ENCODE results near the gene PDX1.
A peak's percentile ranks its signal among the peaks of the same experiment; 100 is the strongest.

Gene PDX1

DNA sequence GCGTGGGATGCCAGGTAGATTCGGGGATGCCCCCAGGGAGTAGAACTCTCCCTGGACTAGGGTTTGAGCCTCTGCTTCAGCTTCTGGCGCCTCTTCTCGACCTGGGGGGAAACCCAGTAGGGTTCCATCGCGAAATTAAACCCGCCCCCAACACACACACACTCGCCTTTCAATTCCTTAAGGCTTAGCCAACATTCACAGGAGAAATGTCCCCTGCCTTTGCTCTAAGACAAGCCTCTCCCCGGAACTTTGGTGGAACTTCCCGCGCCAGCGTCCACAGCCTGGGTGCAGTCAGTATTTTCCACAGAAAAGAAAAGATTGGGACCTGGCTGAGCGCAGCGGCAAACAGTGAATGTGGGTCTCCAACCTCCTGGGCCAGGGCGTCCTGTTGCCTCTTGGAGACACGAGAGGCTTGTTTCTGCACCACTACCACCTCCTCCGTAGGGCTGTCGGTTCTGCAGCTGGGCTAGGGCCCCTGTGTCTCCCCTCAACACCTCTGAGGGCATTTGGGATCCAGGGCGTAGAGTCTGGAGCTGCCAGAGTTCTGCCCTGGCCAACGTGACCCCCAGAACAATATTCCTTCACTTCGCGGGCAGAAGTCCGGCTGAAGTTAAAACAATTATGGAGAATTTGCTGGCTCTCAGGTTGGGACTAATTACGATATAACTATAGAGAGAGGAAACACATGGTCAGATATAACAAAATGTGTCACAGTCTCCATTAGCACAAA, 3.2 kb downstream of the PDX1 start:
- DNase-seq = no peak

DNA sequence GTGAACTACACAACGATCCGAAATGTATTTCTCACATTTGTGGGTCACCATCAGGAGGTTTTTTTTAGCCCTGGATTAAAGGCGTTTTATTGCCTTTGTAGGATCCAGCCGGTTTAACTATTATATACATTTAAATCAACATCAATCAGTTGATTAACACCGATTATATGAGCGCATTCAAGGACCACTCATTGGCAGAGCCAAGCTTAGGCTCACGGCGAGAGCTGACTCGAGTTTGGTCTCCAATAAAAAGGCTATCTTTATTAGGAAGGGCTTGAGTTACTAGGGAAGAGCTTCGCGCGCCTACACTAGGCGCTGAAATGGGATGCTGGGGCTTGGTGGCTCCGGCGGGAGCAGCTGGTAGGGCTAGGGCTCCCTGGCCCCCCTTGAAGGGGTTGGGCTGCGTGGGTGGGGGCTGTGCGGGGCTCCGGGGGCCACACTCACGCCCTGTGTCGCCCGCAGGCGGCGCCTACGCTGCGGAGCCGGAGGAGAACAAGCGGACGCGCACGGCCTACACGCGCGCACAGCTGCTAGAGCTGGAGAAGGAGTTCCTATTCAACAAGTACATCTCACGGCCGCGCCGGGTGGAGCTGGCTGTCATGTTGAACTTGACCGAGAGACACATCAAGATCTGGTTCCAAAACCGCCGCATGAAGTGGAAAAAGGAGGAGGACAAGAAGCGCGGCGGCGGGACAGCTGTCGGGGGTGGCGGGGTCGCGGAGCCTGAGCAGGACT, 4.2 kb downstream of the PDX1 start:
- DNase-seq = no peak

DNA sequence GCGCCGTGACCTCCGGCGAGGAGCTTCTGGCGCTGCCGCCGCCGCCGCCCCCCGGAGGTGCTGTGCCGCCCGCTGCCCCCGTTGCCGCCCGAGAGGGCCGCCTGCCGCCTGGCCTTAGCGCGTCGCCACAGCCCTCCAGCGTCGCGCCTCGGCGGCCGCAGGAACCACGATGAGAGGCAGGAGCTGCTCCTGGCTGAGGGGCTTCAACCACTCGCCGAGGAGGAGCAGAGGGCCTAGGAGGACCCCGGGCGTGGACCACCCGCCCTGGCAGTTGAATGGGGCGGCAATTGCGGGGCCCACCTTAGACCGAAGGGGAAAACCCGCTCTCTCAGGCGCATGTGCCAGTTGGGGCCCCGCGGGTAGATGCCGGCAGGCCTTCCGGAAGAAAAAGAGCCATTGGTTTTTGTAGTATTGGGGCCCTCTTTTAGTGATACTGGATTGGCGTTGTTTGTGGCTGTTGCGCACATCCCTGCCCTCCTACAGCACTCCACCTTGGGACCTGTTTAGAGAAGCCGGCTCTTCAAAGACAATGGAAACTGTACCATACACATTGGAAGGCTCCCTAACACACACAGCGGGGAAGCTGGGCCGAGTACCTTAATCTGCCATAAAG, 4.8 kb downstream of the PDX1 start:
- DNase-seq = no peak

DNA sequence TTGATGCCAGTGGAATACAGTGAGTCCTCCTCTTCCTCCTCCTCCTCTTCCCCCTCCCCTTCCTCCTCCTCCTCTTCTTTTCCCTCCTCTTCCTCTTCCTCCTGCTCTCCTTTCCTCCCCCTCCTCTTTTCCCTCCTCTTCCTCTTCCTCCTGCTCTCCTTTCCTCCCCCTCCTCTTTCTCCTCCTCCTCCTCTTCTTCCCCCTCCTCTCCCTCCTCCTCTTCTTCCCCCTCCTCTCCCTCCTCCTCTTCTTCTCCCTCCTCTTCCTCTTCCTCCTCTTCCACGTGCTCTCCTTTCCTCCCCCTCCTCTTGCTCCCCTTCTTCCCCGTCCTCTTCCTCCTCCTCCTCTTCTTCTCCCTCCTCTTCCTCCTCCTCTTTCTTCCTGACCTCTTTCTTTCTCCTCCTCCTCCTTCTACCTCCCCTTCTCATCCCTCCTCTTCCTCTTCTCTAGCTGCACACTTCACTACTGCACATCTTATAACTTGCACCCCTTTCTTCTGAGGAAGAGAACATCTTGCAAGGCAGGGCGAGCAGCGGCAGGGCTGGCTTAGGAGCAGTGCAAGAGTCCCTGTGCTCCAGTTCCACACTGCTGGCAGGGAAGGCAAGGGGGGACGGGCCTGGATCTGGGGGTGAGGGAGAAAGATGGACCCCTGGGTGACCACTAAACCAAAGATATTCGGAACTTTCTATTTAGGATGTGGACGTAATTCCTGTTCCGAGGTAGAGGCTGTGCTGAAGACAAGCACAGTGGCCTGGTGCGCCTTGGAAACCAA, 5.6 kb downstream of the PDX1 start:
- DNase-seq = no peak

DNA sequence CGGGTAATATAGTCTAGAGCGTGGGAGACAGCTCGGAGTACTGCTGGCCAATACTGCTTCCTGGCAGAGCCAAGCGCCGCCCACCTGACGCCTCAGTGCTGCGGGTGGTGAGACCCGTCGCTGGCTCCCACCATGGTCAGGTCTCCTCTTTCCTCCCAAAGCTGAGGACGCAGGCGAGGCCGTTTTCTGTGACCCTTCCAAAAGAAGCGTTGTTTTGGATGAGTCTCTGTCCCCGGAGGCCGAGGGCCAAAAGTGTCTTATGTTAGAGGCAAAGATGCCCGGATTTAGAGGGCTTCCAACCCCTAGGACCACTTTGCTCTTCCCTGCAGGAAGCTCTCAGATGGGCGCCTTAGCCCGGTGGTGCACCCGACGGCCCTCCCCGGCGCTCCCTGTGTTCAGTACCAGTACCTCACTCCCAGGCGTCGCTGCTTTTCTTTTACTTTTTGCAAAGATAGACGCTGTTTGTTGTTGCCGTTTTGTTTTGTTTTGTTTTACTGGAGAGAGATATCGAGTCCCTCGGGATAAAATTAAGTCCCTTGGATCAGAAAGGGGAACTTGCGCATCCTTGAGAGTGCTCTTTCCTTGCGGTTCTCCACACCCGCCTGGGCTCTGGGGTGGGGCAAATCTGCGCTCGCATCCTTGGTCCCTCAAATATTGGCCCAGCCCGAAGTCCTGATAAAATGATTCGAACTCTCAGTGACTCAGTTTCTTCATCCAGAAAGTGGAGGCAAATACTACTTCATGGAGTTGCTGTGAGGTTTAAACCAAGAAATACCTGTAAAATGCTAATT, 7.0 kb downstream of the PDX1 start:
- DNase-seq = no peak

DNA sequence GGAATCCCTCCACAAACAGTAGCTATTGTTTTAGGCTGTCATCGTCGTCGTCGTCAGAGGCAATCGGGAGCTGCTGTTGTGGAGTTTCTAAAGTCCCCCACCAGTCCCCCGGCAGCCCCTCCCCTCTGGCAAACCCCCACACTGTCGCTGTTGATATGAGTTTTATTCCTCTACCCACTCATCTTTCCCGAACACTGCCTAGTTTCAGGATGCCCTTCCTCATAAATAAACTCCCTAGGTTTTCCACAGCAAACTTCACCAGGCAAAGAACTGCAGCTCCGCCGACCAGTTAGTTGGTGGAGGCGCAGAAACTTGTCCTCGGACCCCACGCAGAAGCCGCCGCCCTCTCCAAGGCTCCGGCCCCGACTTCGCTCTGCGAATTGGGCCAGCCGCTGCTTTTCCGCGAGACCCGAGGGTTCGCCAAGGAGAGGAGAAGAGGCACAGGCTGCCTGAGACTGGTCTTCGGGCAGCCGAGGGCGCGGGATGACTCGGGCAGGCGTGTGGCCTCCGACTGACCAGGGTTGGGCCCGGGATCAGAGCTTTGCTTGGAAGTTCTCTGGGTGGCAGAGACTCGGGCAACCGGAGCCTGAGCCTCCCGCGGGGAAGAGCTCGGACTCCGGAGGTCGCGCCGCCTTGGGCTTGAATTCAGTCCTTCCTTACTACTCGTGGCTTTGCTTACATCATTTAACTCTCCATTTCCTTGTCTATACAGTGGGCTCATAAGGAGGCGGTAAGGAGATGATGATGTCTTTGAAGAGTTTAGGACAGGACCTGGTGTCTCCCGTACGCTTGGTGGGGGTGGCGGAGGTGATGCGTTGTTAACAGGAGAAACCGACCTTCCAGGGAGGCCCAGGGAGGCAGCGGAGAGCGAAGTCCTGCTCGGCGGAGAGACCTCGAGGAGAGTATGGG, 7.9 kb downstream of the PDX1 start:
- DNase-seq = no peak

DNA sequence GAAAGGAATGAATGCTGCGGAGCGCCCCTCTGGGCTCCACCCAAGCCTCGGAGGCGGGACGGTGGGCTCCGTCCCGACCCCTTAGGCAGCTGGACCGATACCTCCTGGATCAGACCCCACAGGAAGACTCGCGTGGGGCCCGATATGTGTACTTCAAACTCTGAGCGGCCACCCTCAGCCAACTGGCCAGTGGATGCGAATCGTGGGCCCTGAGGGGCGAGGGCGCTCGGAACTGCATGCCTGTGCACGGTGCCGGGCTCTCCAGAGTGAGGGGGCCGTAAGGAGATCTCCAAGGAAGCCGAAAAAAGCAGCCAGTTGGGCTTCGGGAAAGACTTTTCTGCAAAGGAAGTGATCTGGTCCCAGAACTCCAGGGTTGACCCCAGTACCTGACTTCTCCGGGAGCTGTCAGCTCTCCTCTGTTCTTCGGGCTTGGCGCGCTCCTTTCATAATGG, 8.6 kb downstream of the PDX1 start:
- DNase-seq = no peak

DNA sequence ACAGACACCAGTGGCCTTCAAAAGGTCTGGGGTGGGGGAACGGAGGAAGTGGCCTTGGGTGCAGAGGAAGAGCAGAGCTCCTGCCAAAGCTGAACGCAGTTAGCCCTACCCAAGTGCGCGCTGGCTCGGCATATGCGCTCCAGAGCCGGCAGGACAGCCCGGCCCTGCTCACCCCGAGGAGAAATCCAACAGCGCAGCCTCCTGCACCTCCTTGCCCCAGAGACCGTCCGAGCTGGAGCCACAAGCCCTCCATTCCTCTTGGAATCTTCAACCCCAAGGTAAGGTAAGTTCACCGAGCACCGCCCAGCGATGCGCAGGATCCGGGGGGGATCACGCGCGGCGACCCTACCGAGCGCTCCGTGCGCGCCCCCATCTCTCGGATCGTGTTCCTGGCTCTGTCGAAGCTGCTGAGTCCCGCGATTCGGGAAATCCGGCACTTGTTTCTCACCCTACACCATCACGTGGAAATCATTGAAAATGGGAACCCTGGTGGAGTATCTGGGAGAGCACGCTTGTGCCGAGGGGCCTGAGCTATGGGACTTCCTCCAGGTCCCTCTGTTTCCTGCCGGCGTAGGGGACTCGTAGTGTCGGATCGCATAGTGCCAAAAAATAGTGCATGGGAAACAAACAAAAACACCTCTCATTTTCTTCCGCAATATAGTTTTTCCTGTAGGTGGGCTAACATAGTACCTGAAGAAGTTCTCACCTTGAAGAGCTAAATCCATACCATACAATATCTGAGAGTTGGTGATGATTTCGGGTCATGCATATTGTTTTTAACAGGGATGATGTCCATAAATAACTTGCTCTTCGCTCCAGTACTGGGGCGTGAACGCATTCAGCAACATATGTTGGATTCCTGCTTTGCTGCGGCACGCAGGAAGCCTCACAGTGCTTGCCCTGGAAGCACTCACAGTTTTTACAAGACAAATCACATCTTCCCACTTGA, 9.3 kb downstream of the PDX1 start:
- DNase-seq = no peak

DNA sequence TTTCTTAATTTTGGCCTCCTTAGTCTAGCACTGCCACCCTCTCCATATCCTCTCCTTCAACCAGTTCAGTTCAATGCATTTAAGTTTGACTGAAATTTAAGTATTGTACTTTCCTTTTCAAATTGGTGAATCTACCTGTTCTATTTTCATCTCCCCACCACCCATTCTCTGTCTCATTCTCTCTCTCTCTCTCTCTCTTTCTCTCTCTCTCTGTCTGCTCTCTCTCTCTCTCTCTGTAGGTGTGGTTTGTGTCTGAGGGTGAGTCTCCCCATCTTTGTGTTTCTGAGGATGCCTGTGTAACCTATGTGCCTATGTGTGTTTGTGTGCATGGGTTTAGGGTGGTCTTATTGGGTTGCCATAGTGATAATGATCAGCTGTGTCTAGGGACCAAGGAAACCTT, 10.1 kb downstream of the PDX1 start:
- no peak for DNase-seq

DNA sequence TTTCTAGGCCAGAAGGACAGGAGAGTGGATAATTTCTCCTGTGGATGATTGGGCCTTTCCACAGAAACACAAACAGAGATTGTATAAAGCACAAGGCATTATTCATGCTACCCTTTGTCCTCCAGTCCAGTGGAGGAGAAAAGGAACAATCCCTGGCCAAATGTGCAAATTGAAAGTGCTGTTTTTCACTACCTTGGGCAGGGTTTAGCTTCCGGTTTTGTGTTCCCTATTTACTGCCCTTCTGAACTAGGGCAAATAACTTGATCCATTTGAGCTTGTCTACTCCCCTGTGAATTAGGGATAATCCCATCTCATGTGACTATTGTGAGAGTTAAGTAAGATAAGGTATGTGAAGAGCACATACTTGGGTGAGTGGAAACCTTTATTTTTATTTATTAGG, 13.3 kb downstream of the PDX1 start:
- no peak for DNase-seq

DNA sequence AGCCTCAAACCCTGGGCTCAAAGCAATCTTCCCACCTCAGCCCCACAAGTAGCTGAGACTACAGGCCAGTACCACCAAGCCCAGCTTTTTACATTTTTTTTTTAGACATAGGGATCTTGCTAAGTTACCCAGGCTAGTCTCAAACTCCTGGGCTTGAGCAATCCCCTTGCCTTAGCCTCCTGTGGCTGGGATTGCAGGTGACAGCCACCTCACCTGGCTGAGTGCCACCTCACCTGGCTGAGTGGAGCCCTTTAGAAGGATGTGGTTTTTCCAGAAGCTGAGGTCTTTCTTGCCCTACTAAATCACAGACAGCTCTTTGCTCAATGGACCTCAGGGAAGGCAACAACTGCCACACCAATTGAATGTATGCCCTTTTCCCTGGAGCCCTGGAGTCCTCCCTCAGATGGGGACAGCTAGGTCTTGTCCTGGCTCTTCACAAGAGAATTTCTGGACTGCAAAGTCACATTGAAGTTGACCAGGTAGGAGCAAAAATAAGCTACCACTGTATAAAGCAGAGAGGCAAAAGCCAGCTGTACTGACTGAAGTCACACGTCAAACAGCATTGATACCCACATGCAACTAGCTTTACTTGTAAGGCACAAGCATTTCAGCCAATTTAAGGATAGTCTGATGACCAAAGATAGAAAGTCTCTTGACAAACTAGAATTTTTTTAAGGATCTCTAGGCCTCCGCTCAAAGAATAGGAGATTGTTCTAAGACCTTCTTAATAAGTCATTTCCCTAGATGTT, 14.0 kb downstream of the PDX1 start:
- no peak for DNase-seq

DNA sequence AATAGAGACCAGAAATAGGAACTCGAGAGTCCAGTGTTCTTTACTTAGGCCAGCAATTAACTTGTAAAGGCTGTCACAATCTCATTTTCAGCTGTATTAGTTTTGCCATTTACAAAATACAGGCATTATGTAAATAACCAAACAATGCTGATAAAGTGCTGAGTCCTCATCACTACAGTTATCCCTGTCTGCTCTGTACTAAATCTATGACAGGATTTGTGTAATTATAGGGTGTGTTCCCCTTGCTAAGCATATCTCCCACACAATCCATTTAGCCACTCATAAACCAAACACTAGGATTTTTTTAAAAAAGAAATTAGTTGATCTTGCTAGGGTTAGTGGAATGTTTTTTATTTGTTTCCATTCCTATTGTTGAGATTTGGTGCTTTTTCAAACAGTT, 23.2 kb downstream of the PDX1 start:
- no peak for DNase-seq

DNA sequence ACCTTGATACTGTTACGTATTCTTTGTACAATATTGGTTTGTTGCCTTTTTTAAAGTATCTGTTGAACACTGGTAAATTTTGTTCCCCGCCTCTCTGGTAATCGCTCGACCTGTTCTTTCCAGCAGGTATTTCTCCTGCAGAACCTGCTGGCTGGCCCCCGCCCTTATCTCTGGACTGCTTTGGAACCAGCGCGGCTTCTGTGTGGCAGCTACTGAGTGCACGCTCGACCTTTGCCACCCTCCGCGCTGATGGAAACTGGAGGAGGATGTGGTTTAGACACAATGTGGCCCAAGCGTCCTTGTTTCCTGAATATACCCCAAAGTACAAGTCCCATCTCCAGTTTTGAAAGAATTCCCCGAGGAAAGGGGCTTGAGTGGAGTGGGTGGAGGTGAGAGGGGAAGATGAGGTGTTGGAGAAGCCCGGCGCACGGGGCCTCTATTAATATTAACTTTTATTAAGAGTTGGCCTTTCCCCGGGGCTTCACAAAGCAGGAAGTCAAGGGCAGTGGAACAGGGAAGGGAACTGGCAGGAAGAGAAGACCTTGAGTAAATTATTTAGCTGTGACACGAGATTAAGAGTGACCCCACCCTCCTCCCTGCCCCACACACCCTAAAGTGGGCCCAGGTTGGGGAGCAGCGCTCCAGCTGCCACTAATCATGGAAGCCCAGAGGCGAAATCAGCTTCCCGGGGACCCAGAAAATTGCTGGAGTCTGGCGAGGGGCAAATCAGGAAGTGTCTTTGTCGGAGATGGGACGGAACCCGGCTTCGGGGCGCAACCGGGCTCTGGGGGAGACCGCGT, 33.3 kb downstream of the PDX1 start:
- no peak for DNase-seq

DNA sequence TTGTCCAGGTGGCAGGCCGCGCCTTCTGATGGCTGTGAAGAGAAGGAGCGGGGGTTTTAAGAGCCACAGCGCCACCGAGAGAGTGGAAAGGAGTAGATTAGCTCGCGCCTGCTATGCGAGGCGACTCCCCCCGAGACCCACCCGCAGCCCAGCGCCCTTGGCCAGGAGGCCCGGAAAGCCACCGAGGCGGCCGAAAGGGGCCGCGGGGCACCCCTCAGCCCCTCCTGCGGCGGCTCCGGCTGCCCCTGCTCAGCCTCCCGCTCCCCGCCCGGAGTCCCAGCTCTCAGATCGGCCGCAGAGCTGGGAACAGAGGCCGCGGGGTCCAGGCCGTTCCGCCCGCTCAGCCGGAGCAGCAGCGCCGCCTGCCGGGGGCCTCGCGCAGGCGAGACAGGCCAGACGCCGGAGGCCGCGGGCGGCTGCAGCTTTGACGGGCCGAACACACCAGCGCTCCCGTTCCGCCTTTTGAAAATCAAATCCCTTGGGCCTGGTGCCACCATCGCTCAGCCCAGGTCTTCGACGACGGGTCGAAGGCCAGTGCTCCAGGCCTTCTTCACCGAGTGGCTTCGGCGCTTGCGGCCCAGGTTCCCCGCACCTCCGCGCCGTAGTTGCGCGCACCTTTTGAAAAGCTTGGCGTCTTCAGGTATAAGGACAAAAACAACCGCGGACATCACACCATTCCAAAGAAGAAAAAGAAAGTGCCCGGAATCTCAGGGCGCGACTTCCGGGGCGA, 34.0 kb downstream of the PDX1 start:
- peak; percentile 49 for DNase-seq

DNA sequence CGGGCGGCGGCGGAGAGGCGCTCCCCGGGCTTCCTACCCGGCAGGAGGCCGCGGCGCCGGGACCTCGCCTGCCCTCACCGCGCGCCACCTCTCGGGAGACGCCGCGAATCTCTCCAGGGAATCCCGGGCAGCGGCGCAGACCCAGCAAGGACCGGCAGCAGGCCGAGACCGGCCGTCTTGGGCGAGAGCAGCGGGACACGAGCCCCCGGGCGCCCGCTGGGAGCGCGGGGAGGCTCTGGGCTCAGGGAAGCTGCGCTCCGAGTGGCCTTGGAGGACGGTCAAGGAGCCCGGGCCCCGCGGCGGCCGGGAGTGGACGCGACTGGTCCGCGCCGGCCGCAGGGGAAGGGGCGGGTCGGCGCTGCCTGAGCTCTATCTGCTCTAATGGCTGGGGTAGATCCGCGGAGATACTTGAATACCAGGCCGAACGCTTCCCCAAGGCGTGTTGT, 34.6 kb downstream of the PDX1 start:
- DNase-seq = no peak

DNA sequence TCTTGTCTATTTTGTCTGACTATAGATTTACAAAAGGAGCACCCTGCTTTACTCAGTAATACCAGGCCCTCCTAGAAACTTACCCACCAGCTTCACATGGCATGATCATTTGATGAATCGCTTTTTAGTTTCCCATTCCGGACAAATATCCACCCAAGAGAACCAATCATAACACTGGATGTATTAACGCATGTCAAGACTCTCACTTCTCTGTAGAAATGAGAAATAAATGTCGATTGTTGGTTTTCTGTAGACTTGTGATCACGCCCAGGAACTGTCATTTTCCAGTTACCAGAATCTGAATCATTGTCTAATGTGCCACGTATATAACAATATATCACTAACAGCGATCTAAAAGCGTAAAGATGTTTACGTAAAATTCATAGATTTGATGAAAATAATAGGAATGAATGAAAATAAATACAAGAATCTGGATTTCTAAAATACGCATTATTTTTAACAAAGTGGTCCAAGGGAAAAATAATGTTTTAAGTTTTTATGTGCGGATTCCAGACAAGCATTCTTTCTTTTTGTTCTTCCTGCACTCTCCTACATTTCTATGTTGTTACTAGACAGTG, 35.3 kb downstream of the PDX1 start:
- no peak for DNase-seq

DNA sequence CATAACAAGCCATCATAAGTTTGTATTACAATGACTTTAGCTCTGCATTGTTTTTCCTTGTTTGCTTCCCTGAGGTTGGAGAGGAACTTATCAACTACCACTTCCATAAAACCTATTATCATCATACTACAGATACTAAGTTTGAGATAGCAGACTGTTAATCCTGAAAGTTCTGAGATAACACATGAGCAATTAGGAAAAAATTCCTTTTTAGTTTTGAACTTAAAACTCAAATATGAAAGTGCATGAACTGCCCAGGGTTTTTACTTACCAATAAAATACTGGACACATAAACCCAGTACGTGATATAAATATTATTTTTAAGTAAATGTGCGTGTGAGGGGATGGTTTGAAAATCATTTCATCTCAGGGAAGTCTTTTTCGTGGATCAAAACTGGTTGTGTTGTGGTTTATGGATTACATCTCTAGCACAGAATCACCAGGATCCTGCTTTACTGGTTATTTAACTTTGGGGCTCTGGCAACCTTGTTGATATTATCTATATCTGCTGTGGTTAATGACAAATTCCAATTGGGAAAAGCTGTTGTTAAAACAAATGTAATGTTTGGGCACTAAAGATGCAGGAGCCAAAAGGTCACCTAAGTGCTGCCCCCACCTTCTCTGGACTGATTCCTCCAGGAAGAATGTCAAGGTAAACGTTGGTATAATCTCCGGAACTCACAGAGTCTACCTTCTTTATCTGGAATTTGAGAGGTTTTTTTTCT, 36.9 kb downstream of the PDX1 start:
- no peak for DNase-seq

Measured in NCI-H1105 (cell line).